Heart left ventricle (tissue), 13 donors: ENCODE measurements around the gene CTTNBP2.

Experiments
- POLR2A ChIP-seq, 2 donors: fragments of 450-650 bp; IDR thresholded peaks; one replicate each; pipeline ENCODE4 v1.6.1; 2017; ENCODE audit warnings: antibody characterized with exemption in 2 of 2, mild to moderate bottlenecking in 2 of 2, moderate library complexity in 2 of 2
- TF ChIP-seq, protein P1 (sequence below), 12 donors: fragments of 200-600 bp; sonication (generic) in 4 of 12; IDR thresholded peaks; one replicate each; pipeline versions ENCODE4 v1.5.0 to v1.8.0; 2018 to 2022; ENCODE audit warnings: antibody characterized with exemption in 12 of 12, mild to moderate bottlenecking in 5 of 12
- donor health status: ischemic (EF 13 %, LVEDD 7.1; RV severe dilation, severe dysfunction).
- donor health status: DM: no; HTN: yes; CAD: no.
- donor health status: DM: no; HTN: no; CAD: no.
- donor health status: ischemic (EF 25% LVEDD 6.9; RV normal size, moderate dysfunction).
- donor health status: ischemic (EF 25% LVEDD 5.7; RV mildly dilated, moderate dysfunction).
- donor health status: ischemic (EF 35%, LVEDD 5.7; RV mildly dilated, moderate dysfunction).
- donor health status: nonischemic (EF 11% LVEDD 7.7; RV severe dilation, severe dysfunction).
- donor health status: DM: yes; HTN: yes; CAD: no.
- donor health status: PGD.
- donor health status: ischemic (EF 29% LVEDD 5.4; RV normal size, mild dysfunction).
- donor health status: nonischemic (EF 23%, LVEDD 6.1; RV moderate dilation, normal function).

DNA sequence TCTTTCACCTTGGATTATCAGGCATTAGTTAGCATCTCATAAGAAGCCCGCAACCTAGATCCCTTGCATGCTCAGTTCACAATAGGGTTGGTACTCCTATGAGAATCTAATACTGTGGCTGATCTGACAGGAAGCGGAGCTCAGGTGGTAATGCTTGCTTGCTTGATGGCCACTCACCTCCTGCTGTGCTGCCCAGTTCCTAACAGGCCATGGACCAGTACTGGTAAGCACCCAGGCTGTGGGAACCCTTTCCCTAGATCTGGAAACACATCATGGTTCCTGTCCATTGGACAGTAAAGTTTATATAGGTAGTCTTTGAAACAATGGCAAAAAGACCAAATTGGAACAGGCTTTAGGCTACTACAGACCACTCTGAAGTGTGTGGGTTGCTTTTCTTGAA lies 9.4 kb upstream of the CTTNBP2 start:
- TF ChIP-seq, protein P1, sequence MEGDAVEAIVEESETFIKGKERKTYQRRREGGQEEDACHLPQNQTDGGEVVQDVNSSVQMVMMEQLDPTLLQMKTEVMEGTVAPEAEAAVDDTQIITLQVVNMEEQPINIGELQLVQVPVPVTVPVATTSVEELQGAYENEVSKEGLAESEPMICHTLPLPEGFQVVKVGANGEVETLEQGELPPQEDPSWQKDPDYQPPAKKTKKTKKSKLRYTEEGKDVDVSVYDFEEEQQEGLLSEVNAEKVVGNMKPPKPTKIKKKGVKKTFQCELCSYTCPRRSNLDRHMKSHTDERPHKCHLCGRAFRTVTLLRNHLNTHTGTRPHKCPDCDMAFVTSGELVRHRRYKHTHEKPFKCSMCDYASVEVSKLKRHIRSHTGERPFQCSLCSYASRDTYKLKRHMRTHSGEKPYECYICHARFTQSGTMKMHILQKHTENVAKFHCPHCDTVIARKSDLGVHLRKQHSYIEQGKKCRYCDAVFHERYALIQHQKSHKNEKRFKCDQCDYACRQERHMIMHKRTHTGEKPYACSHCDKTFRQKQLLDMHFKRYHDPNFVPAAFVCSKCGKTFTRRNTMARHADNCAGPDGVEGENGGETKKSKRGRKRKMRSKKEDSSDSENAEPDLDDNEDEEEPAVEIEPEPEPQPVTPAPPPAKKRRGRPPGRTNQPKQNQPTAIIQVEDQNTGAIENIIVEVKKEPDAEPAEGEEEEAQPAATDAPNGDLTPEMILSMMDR (IDR thresholded peaks at IDR 0.05) = no peak
- TF ChIP-seq POLR2A (IDR thresholded peaks at IDR 0.05) = no peak
